ENCODE results near the gene PTGR3.

Gene PTGR3

DNA sequence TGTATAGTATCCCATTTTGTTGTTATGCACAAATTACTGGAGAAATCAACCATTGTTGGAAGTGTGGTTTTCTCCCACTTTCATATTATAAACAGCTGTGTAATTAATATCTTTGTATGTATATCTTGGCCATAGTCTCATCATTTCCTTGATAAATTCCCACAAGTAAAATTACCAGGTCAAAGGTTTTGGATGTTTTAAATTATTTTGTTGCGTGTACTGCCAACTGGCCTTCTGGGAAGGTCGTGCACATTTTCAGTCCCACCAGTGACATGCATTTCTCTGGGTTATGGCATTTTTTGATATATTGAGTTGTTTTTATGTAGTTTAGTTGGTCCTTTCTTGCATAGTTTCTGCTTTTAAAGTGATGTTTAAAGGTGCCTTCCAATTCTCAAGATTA is 43.2 kb upstream of the PTGR3 start:
- Mint-ChIP-seq H3K4me1 (peaks cover 66% of the 10 kb centered on the region), H3K36me3 (ENCODE audit: low read depth) (no peaks in the 10 kb centered on the region), H3K27me3 (ENCODE audit: low read depth) (no peaks in the 10 kb centered on the region), H3K27ac (peak overlapping the region; percentile 23 to 62 (median 48)), H3K4me3 (no peak overlapping the region), H3K9me3 (no peaks in the 10 kb centered on the region)
- TF ChIP-seq, protein P1, sequence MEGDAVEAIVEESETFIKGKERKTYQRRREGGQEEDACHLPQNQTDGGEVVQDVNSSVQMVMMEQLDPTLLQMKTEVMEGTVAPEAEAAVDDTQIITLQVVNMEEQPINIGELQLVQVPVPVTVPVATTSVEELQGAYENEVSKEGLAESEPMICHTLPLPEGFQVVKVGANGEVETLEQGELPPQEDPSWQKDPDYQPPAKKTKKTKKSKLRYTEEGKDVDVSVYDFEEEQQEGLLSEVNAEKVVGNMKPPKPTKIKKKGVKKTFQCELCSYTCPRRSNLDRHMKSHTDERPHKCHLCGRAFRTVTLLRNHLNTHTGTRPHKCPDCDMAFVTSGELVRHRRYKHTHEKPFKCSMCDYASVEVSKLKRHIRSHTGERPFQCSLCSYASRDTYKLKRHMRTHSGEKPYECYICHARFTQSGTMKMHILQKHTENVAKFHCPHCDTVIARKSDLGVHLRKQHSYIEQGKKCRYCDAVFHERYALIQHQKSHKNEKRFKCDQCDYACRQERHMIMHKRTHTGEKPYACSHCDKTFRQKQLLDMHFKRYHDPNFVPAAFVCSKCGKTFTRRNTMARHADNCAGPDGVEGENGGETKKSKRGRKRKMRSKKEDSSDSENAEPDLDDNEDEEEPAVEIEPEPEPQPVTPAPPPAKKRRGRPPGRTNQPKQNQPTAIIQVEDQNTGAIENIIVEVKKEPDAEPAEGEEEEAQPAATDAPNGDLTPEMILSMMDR (IDR thresholded peaks at IDR 0.05; ENCODE audit: unreplicated experiment in 3 of 3), result no peak

DNA sequence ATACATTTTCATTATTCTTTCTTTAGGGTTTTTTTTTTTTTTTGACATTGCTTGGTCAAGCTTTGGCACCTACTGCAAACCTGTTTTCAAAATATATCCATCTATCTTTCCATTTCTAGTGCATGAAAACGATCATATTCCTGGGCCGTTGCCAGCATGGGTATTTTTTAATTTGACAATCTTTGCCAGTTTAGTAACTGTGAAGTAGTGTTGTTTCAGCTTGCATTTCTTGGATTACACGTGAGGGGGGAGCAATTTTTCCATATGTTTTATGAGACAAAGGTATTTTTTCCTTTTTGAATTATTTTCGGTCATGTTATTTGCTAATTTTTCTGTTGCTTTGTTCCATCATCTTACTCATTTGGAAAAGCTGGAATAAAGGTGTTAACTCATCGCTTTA is 42.5 kb upstream of the PTGR3 start:
- H3K9me3 Mint-ChIP-seq, result no peaks in the 10 kb centered on the region
- TF ChIP-seq, protein P1 (IDR thresholded peaks at IDR 0.05; ENCODE audit: unreplicated experiment in 3 of 3), result no peak
- peak overlapping the region; percentile 62 to 72 (median 62) for H3K27ac Mint-ChIP-seq
- no peak overlapping the region for H3K4me3 Mint-ChIP-seq
- no peaks in the 10 kb centered on the region for H3K36me3 Mint-ChIP-seq (ENCODE audit: low read depth)
- no peaks in the 10 kb centered on the region for H3K27me3 Mint-ChIP-seq (ENCODE audit: low read depth)
- peaks cover 68% of the 10 kb centered on the region for H3K4me1 Mint-ChIP-seq

DNA sequence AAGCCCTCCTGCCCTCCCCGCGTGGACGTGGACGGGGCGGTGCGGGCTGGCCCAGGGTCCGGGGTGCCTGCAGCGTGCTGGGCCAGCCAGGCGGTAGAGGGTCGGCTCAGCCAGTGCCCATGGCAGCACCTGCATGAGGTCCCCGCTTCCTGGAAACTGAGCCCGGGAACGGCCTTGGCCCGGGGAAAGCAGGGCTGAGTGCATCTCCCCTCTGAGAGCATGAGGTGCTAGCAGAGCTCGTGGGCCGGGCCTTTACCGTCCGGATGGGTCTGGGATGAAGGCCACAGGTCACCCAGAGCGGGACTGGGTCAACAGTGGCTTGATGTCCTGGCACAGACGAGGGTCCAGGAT is 41.5 kb upstream of the PTGR3 start:
- no peaks in the 10 kb centered on the region for H3K27me3 Mint-ChIP-seq (ENCODE audit: low read depth)
- no peaks in the 10 kb centered on the region for H3K9me3 Mint-ChIP-seq
- no peaks in the 10 kb centered on the region for H3K36me3 Mint-ChIP-seq (ENCODE audit: low read depth)
- peaks cover 78% of the 10 kb centered on the region for H3K4me1 Mint-ChIP-seq
- peak overlapping the region; percentile 62 to 72 (median 62) for H3K27ac Mint-ChIP-seq
- H3K4me3 Mint-ChIP-seq, result no peak overlapping the region
- TF ChIP-seq, protein P1 (IDR thresholded peaks at IDR 0.05; ENCODE audit: unreplicated experiment in 3 of 3), result no peak

DNA sequence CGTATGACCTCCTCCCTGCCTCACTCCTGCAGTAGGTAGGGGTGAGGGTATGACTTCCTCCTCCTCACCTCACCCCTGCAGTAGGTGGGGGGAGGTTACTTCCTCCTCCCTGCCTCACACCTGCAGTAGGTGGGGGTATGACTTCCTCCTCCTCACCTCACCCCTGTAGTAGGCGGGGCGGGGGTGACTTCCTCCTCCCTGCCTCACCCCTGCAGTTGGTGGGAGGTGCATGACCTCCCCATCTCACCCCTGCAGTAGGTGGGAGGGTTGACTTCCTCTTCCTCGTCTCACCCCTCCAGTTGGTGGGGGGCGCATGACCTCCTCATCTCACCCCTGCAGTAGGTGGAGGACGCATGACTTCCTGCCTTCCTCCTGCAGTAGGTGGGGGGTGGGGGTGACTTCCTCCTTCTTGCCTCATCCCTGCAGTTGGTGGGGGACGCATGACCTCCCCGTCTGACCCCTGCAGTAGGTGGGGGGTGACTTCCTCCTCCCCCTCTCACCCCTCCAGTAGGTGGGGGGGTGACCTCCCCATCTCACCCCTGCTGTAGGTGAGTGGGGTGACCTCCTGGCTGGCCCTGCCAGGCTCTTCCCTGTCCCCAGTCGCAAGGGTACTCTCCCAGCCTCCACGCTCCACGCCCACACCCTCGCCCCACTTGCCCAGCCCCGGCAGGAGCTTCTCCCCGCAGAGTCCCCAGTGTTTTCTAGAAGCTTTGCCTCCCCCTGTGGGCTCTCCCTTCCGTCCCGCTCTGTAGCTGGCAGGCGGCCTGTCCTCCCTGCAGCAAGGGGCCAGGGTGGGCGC is 40.9 kb upstream of the PTGR3 start:
- Mint-ChIP-seq H3K4me1 (peaks cover 77% of the 10 kb centered on the region), H3K36me3 (ENCODE audit: low read depth) (no peaks in the 10 kb centered on the region), H3K4me3 (peak overlapping the region in 1 of 3 experiments; percentile 30), H3K27ac (peak overlapping the region in 1 of 3 experiments; percentile 30), H3K9me3 (no peaks in the 10 kb centered on the region), H3K27me3 (ENCODE audit: low read depth) (no peaks in the 10 kb centered on the region)
- TF ChIP-seq, protein P1 (IDR thresholded peaks at IDR 0.05; ENCODE audit: unreplicated experiment in 3 of 3), result no peak

DNA sequence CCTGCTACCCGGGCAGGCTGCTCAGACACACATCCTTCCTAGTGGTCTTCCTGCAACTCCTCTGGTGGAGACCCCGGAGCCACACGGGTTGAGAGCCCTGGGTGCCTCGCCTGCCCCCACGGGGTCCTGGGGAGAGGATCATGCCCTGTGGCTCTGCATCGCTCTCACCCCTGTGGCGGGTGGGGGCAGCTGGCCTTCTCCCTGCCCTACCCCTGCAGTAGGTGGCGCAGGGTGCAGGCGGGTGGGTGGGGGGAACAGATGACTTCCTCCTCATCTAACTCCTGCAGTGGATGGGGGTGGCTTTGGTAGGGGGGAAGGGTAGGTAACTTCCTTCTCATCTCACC is 40.2 kb upstream of the PTGR3 start:
- Mint-ChIP-seq H3K27ac (peak overlapping the region in 2 of 3 experiments; percentile 79 to 92), H3K4me3 (no peak overlapping the region), H3K4me1 (peaks cover 77% of the 10 kb centered on the region), H3K9me3 (no peaks in the 10 kb centered on the region), H3K36me3 (ENCODE audit: low read depth) (no peaks in the 10 kb centered on the region), H3K27me3 (ENCODE audit: low read depth) (no peaks in the 10 kb centered on the region)
- TF ChIP-seq, protein P1 (IDR thresholded peaks at IDR 0.05; ENCODE audit: unreplicated experiment in 3 of 3), result no peak

Measured in nephron (organoid).